Measurements from ENCODE around the gene KRT74.

- TF ChIP-seq CTCF (IDR thresholded peaks at IDR 0.05) (no peak), POLR2A (IDR thresholded peaks at IDR 0.05) (no peak)
Measured at GRCh38 chr12:52557476-52557875, 16.2 kb downstream of the KRT74 start.
